K562 (cell line): ENCODE data around the gene NDUFA3. TPM values are rescaled to one million over a fixed set of nuclear protein-coding genes. Genes with fewer than 3 reads are reported as not detected.
A peak's percentile ranks its signal among the peaks of the same experiment; 100 is the strongest.

ENCODE experiments used
- ATAC-seq: fragments of 200-7000 bp; cut with Tn5 transposase; 3 replicates; pipeline ENCODE4 v1.9.1; 2020; ENCODE audit warnings: moderate library complexity
- BruUV-seq: library from RNA; stranded (reverse); fragments of 400-500 nt; replicated peaks from 2 replicates; lab custom pipeline; 2021; lab: Mats Ljungman, UMichigan
- CTCF ChIA-PET: fragments of 300-600 bp; formaldehyde crosslinking; extraction: SDS; loops from one replicate; lab custom pipeline; 2021; ENCODE audit warnings: low intra/inter-chr PET ratio; lab: Yijun Ruan, JAX
- POLR2A ChIA-PET: fragments of 300-600, 350-650 bp; sonication (Branson Sonifier 250); formaldehyde crosslinking; extraction: SDS; loops from one replicate; lab custom pipeline; 2021; ENCODE audit warnings: antibody characterized with exemption, inconsistent platforms; lab: Yijun Ruan, JAX
- DNase-seq, 4 experiments: peaks; one replicate each; pipeline versions ENCODE4 v3.0.0 to v3.0.0-alpha.2; 2011 to 2018; ENCODE audit warnings: low spot score in 3 of 4, mixed read lengths in 3 of 4; ENCODE audit errors: extremely low read depth in 1 of 4
- FAIRE-seq: peaks from 2 replicates; lab custom pipeline; 2011; peaks lifted over from hg19 to GRCh38; lab: Jason Lieb, UNC
- H2AFZ ChIP-seq: 2 replicates; pipeline ENCODE4 v1.6.0; 2011; ENCODE audit warnings: low read depth, low read length, control low read depth, inconsistent platforms
- H3K27ac ChIP-seq: fragments of 200-600 bp; 3 replicates; pipeline ENCODE4 v1.8.0; 2011; ENCODE audit warnings: low read depth, mild to moderate bottlenecking, control low read depth, inconsistent platforms, low read length, moderate library complexity, mixed read lengths; ENCODE audit errors: extremely low read depth
- H3K27me3 ChIP-seq, 2 experiments: fragments of 300-600 bp in 1 of 2; 2 replicates in 1 of 2; 3 replicates in 1 of 2; pipeline versions ENCODE4 v1.6.0 to v1.8.0; 2011; ENCODE audit warnings: inconsistent platforms in 2 of 2, low read length in 2 of 2, mild to moderate bottlenecking in 1 of 2, mixed read lengths in 1 of 2, moderate library complexity in 1 of 2; ENCODE audit not compliant: control insufficient read depth in 2 of 2, insufficient read depth in 2 of 2
- H3K36me3 ChIP-seq: fragments of 300-600 bp; 3 replicates; pipeline ENCODE4 v1.8.0; 2011; ENCODE audit warnings: mild to moderate bottlenecking, low read length, inconsistent platforms; ENCODE audit not compliant: control insufficient read depth, insufficient read depth
- H3K4me1 ChIP-seq, 2 experiments: fragments of 200-600 bp in 1 of 2; replicated peaks in 1 of 2; 2 replicates in 1 of 2; 3 replicates in 1 of 2; pipeline versions ENCODE4 v1.5.1 to v1.8.0; 2011; ENCODE audit warnings: inconsistent platforms in 2 of 2, low read length in 2 of 2, mild to moderate bottlenecking in 1 of 2, mixed read lengths in 1 of 2, moderate library complexity in 1 of 2; ENCODE audit not compliant: control insufficient read depth in 2 of 2, insufficient read depth in 2 of 2
- H3K4me2 ChIP-seq: 2 replicates; pipeline ENCODE4 v1.6.1; 2011; ENCODE audit warnings: low read length, control low read depth, inconsistent platforms, mixed read lengths; ENCODE audit not compliant: insufficient read depth
- H3K4me3 ChIP-seq: fragments of 200-600 bp; sonication (generic), shearing (Covaris generic); 2 replicates; pipeline ENCODE4 v1.5.1; 2016; ENCODE audit warnings: control low read depth, inconsistent platforms
- H3K79me2 ChIP-seq: fragments of 200-600 bp; 3 replicates; pipeline ENCODE4 v1.8.0; 2011; ENCODE audit warnings: low read length, inconsistent platforms; ENCODE audit not compliant: control insufficient read depth, insufficient read depth
- H3K9ac ChIP-seq, 2 experiments: 2 replicates each; pipeline versions ENCODE4 v1.6.0 to v1.6.1; 2011; ENCODE audit warnings: low read depth in 2 of 2, low read length in 2 of 2, control low read depth in 1 of 2, inconsistent platforms in 1 of 2, mild to moderate bottlenecking in 1 of 2, mixed read lengths in 1 of 2; ENCODE audit not compliant: insufficient read depth in 1 of 2
- H3K9me1 ChIP-seq: one replicate; pipeline ENCODE4 v1.6.0; 2011; ENCODE audit warnings: inconsistent platforms, mild to moderate bottlenecking, low read length, moderate library complexity; ENCODE audit not compliant: control insufficient read depth, insufficient read depth
- H3K9me3 ChIP-seq: replicated peaks from 2 replicates; pipeline ENCODE4 v1.5.1; 2011; ENCODE audit warnings: low read depth, low read length, inconsistent platforms; ENCODE audit not compliant: control insufficient read depth, insufficient read depth
- H4K20me1 ChIP-seq: replicated peaks from 2 replicates; pipeline ENCODE4 v1.6.1; 2011; ENCODE audit warnings: low read length, inconsistent platforms, mixed read lengths; ENCODE audit not compliant: control insufficient read depth, insufficient read depth
- AFF4 ChIP-seq: sonication (generic); formaldehyde crosslinking; IDR thresholded peaks from 2 replicates; pipeline ENCODE4 v1.8.0; 2023; ENCODE audit warnings: mild to moderate bottlenecking, missing genetic modification reagents
- ARID1B ChIP-seq: fragments of 450-650 bp; IDR thresholded peaks from 2 replicates; pipeline ENCODE4 v1.6.1; 2016; ENCODE audit warnings: antibody characterized with exemption, mild to moderate bottlenecking, inconsistent platforms
- CTBP1 ChIP-seq: fragments of 450-650 bp; IDR thresholded peaks from 2 replicates; pipeline ENCODE4 v1.6.1; 2016; ENCODE audit warnings: borderline replicate concordance
- DIDO1 ChIP-seq: fragments of 450-650 bp; IDR thresholded peaks from 2 replicates; pipeline ENCODE4 v1.6.1; 2016; ENCODE audit warnings: low read depth, missing biosample characterization, missing genetic modification characterization
- DPF2 ChIP-seq: fragments of 450-650 bp; IDR thresholded peaks from 2 replicates; pipeline ENCODE4 v1.6.1; 2016
- ETS1 ChIP-seq: conservative IDR thresholded peaks from 2 replicates; pipeline ENCODE4 v1.6.1; 2011; ENCODE audit warnings: low read depth, mild to moderate bottlenecking, low read length; ENCODE audit not compliant: control insufficient read depth
- HDAC2 ChIP-seq: fragments of 450-650 bp; IDR thresholded peaks from 2 replicates; pipeline ENCODE4 v1.6.1; 2016; ENCODE audit warnings: mild to moderate bottlenecking
- HNRNPUL1 ChIP-seq: fragments of 200-400 bp; formaldehyde crosslinking; IDR thresholded peaks from 2 replicates; pipeline ENCODE4 v1.6.1; 2017; ENCODE audit warnings: low read length
- MAFF ChIP-seq: IDR thresholded peaks from 2 replicates; pipeline ENCODE4 v1.6.1; 2012; ENCODE audit warnings: low read length, improper control_type of control experiment
- MLX ChIP-seq, 2 experiments: fragments of 450-650 bp in 1 of 2; sonication (generic) in 1 of 2; formaldehyde crosslinking; conservative IDR thresholded peaks; 2 replicates each; pipeline versions ENCODE4 v1.4.0 to v1.8.1; 2020 to 2022; ENCODE audit warnings: mild to moderate bottlenecking in 1 of 2, missing genetic modification reagents in 1 of 2
- NBN ChIP-seq: fragments of 450-650 bp; IDR thresholded peaks from 2 replicates; pipeline ENCODE4 v1.6.1; 2016; ENCODE audit warnings: low read depth, mild to moderate bottlenecking
- OTX1 ChIP-seq: fragments of 450-650 bp; formaldehyde crosslinking; IDR thresholded peaks from 2 replicates; pipeline ENCODE4 v1.4.0; 2022; ENCODE audit warnings: mild to moderate bottlenecking
- PTRF ChIP-seq: fragments of 450-650 bp; IDR thresholded peaks from 2 replicates; pipeline ENCODE4 v1.6.1; 2016; ENCODE audit warnings: mild to moderate bottlenecking, missing genetic modification characterization, missing compliant biosample characterization
- SREBF2 ChIP-seq: sonication (generic); formaldehyde crosslinking; IDR thresholded peaks from 2 replicates; pipeline ENCODE4 v1.4.0; 2020; ENCODE audit warnings: mild to moderate bottlenecking, missing genetic modification reagents
- TBP ChIP-seq: optimal IDR thresholded peaks from 2 replicates; pipeline ENCODE3; 2011; ENCODE audit warnings: low read depth, low read length, improper control_type of control experiment
- TFAP4 ChIP-seq: sonication (generic); formaldehyde crosslinking; IDR thresholded peaks from 2 replicates; pipeline ENCODE4 v1.8.0; 2022; ENCODE audit warnings: missing genetic modification reagents, mild to moderate bottlenecking, moderate library complexity, borderline replicate concordance
- WGBS: fragments of 100-300 bp; shearing (Covaris generic); methylation state at CpG from one replicate; pipeline ENCODE4 v1.1.6; 2016; ENCODE audit warnings: low coverage, mixed read lengths; ENCODE audit not compliant: insufficient coverage; ENCODE audit errors: missing lambda C conversion rate; 5-methylcytosine and 5-hydroxymethylcytosine counted together
- in situ Hi-C: fragments of 300-500 bp; cut with MboI; formaldehyde crosslinking; loops from 4 replicates; pipeline ENCODE4 v1.15.0; 2018; ENCODE audit warnings: inconsistent platforms, mixed read lengths
- intact Hi-C: fragments of 100-400 bp; cut with micrococcal nuclease; formaldehyde crosslinking; loops from 2 replicates; pipeline ENCODE4 v1.14.2; 2022
- polyA plus RNA-seq, 8 experiments: library from polyadenylated mRNA; depleted of rRNA in 4 of 8; stranded (reverse) in 5 of 8; unstranded in 3 of 8; fragments of >200 nt; fragmentation: Nextera tagmentation in 2 of 8; fragmentation: Illumina TruSeq in 1 of 8; extraction: Ambion mirVana in 2 of 8; extraction: Trizol in 1 of 8; gene quantifications; 2 replicates each; pipeline versions ENCODE4 v1.2.1 to v1.2.3, GENCODE V29; 2011 to 2014; ENCODE audit warnings: inconsistent platforms in 1 of 8, missing spikeins in 1 of 8
- total RNA-seq, 7 experiments: library from RNA; depleted of rRNA in 6 of 7; stranded (reverse); fragments of >200 nt in 6 of 7; fragmentation: Illumina TruSeq in 2 of 7; extraction: Trizol in 2 of 7; gene quantifications; 2 replicates each; pipeline versions ENCODE4 v1.2.1 to v1.2.3, GENCODE V29; 2011 to 2021; ENCODE audit warnings: low replicate concordance in 1 of 7

NDUFA3 gene
- total and polyA plus RNA-seq, 9 of the 15 experiments (the other 6 are each of a cell fraction or from before 2014, with no cell fraction given), result 39.2 to 279 (median 138) TPM

GRCh38 chr19:54096617-54097106 lies 6.0 kb upstream of the NDUFA3 start:
- ChIA-PET POLR2A (interaction anchor here (1.0 to 1.7 kb wide), 3 partner anchors 19 to 111 kb away, joined by 4 to 6 read pairs (median 5); partner anchors contain the start of genes CNOT3, PRPF31 and TFPT), CTCF (no interaction called here)
- in situ Hi-C loops (no loop called here), intact Hi-C loops (no loop called here)
- Histone ChIP-seq H3K4me3 (peak overlapping the region; percentile 15; the same call in 1 of the 2 replicates), H3K27ac (no peak overlapping the region), H3K4me2 (peak overlapping the region; percentile 62), H3K9me1 (no peaks in the 10 kb centered on the region), H3K9ac (peak overlapping the region in 1 of 2 experiments; percentile 80; a peak in 2 of 4 replicates), H3K79me2 (no peaks in the 10 kb centered on the region), H3K4me1 (peaks cover 0 to 26% of the 10 kb centered on the region in 2 experiments; a peak in 3 of 5 replicates), H3K36me3 (no peaks in the 10 kb centered on the region), H3K9me3 (peaks cover 3% of the 10 kb centered on the region; the same call in 1 of the 2 replicates), H2AFZ (peak overlapping the region; percentile 68), H4K20me1 (no peaks in the 10 kb centered on the region), H3K27me3 (peaks cover 0 to 9% of the 10 kb centered on the region in 2 experiments; a peak in 3 of 5 replicates)
- ATAC-seq, result peak; percentile 77
- BruUV-seq, result no TSS peak
- WGBS, result 6% methylated on average over 9 of the region's 14 CpGs
- FAIRE-seq, result no peak
- DNase-seq, result peak; percentile 36 to 57 (median 46)
- TF ChIP-seq PTRF (tag) (no peak), MAFF (no peak), MLX (CRISPR knock-in tag; conservative IDR thresholded peaks at IDR 0.05) (no peak), ETS1 (no peak), OTX1 (peak; percentile 66; the same call in 1 of the 2 replicates), NBN (peak; percentile 76; the same call in 1 of the 2 replicates), SREBF2 (CRISPR knock-in tag) (no peak), DIDO1 (tag) (no peak), AFF4 (CRISPR knock-in tag) (no peak), TFAP4 (CRISPR knock-in tag) (no peak), CTBP1 (0 out of 2 replicates have a peak, but pooled peaks have one; percentile 41), HNRNPUL1 (no peak), DPF2 (0 out of 2 replicates have a peak, but pooled peaks have one; percentile 31), TBP (peak; percentile 28), HDAC2 (peak; percentile 47; the same call in 1 of the 2 replicates), ARID1B (peak; percentile 23; the same call in 1 of the 2 replicates)
